ENCODE data around the gene ZNF226. TPM values are rescaled to one million over a fixed set of nuclear protein-coding genes. Genes with fewer than 3 reads are reported as not detected.
"Not testable (repeated sequence)": the region's sequence is repeated elsewhere in the genome, so short reads cannot be mapped to it uniquely, and the experiment has no call there.

The ZNF226 gene
- 8.1 TPM for total RNA-seq

- peak; percentile 54 to 96 (median 95) for DNase-seq (ENCODE audit: low read depth in 2 of 3, low spot score in 2 of 3)
Observed at GRCh38 chr19:44164673-44165512, at the start of gene ZNF226. TSS of gene ZNF226 (plus strand) at chr19:44165100. CDS start at chr19:44170081, 4,981 bp downstream.

- not testable (repeated sequence) for DNase-seq (ENCODE audit: low read depth in 2 of 3, low spot score in 2 of 3)
Observed at GRCh38 chr19:44121162-44121561, 43.7 kb upstream of the ZNF226 start.

GRCh38 chr19:44131955-44132354 is 32.9 kb upstream of the ZNF226 start:
- DNase-seq (ENCODE audit: low read depth in 2 of 3, low spot score in 2 of 3), result no peak

GRCh38 chr19:44141191-44142058 is 23.5 kb upstream of the ZNF226 start, which contains the start of gene ZNF234:
TSS of gene ZNF234 (plus strand) at chr19:44141554. CDS start at chr19:44144633, 3,079 bp downstream.
- DNase-seq (ENCODE audit: low read depth in 2 of 3, low spot score in 2 of 3), result peak in 2 of 3 donors; percentile 85 to 87

GRCh38 chr19:44142059-44142433 is 22.9 kb upstream of the ZNF226 start:
- no peak for DNase-seq (ENCODE audit: low read depth in 2 of 3, low spot score in 2 of 3)

GRCh38 chr19:44149776-44150175 is 15.1 kb upstream of the ZNF226 start:
- no peak for DNase-seq (ENCODE audit: low read depth in 2 of 3, low spot score in 2 of 3)

DNA sequence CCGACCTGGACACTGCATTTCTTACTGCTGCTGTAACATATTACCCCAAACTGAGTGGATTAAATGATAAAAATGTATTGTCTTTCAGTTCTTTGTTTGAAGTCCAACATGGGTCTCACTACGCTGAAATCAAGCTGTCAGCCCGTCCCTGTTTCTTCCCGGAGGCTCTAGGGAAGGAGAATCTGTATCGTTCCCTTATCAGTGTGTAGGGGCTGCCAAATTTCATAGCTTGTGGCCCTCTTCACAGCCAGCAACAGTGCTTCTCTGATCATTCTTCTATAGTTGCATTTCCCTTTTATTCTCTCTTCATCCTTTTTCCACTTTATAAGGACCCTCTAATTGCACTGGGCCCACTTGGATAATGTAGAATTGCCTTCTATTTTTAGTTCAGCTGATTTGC is 13.4 kb upstream of the ZNF226 start:
- DNase-seq (ENCODE audit: low read depth in 2 of 3, low spot score in 2 of 3), result no peak

DNA sequence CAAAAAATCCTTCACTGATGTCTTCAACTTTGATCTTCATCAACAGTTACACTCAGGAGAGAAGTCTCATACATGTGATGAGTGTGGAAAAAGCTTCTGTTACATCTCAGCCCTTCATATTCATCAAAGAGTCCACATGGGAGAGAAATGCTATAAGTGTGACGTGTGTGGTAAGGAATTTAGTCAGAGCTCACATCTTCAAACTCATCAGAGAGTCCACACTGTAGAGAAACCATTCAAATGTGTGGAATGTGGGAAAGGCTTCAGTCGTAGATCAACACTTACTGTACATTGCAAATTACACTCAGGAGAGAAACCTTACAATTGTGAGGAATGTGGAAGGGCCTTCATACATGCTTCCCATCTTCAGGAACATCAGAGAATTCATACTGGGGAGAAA is 8.4 kb upstream of the ZNF226 start:
- no peak for DNase-seq (ENCODE audit: low read depth in 2 of 3, low spot score in 2 of 3)

- no peak for DNase-seq (ENCODE audit: low read depth in 2 of 3, low spot score in 2 of 3)
Observed at GRCh38 chr19:44163789-44164188, 1.1 kb upstream of the ZNF226 start.

GRCh38 chr19:44164327-44164672 is 600 bp upstream of the ZNF226 start:
- DNase-seq (ENCODE audit: low read depth in 2 of 3, low spot score in 2 of 3), result no peak

DNA sequence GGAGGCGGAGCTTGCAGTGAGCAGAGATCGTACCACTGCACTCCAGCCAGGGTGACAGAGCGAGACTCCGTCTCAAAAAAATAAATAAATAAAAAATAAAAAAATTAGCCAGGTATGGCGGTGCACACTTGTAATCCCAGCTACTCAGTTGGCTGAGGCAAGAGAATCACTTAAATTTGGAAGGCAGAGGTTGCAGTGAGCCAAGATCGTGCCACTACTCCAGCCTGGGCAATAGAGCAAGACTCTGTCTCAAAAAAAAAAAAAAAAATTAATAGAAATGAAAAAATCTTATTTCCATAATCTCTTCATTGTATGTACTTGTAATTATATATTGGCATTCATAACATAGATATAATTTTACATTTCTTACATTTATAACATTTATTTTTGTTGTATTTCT is 5.8 kb downstream of the ZNF226 start:
- DNase-seq (ENCODE audit: low read depth in 2 of 3, low spot score in 2 of 3), result not testable (repeated sequence)

GRCh38 chr19:44176590-44176989 is 11.7 kb downstream of the ZNF226 start:
- no peak for DNase-seq (ENCODE audit: low read depth in 2 of 3, low spot score in 2 of 3)

GRCh38 chr19:44180968-44181367 is 16.1 kb downstream of the ZNF226 start:
- no peak for DNase-seq (ENCODE audit: low read depth in 2 of 3, low spot score in 2 of 3)

DNA sequence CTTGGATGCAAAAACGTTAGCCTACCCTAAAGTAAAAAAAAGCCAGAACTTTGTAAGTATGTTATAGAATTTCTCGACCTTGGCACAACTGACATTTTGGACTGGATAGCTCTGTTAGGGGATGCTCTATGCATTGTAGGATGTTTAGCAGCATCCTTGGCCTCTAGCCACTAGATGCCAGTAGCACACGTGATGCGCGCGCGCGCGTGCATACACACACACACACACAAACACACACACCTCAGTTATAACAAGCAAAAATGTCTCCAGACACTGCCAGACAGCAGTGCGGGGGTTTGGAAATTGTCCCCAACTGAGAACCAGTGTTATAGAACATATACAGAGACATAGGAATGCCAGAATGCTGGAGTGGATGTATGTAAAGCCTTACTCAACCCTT is 17.2 kb downstream of the ZNF226 start:
- DNase-seq (ENCODE audit: low read depth in 2 of 3, low spot score in 2 of 3), result no peak

GRCh38 chr19:44190020-44190419 is 25.1 kb downstream of the ZNF226 start:
- no peak for DNase-seq (ENCODE audit: low read depth in 2 of 3, low spot score in 2 of 3)

DNA sequence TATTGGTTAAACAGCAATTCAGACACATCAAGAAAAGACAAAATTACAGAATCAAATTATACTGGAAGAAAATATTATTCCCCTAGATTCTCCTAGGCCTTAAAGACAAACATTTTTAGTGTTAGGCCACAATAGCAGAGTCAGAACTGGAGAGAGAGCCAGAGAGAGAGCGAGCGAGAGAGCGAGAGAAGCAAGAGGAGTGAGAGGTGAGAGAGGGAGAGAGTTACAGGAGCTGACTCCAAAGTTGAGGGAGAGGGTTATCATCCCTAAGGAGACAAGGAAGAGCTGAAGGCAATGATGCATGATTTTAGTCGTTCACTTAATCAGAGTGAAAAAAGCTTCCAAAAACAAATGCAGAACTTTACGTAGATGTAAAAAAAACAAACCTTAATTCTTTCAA is 27.2 kb downstream of the ZNF226 start:
- no peak for DNase-seq (ENCODE audit: low read depth in 2 of 3, low spot score in 2 of 3)

GRCh38 chr19:44196772-44197171 is 31.9 kb downstream of the ZNF226 start:
- no peak for DNase-seq (ENCODE audit: low read depth in 2 of 3, low spot score in 2 of 3)

GRCh38 chr19:44202470-44202869 is 37.6 kb downstream of the ZNF226 start:
- no peak for DNase-seq (ENCODE audit: low read depth in 2 of 3, low spot score in 2 of 3)

DNA sequence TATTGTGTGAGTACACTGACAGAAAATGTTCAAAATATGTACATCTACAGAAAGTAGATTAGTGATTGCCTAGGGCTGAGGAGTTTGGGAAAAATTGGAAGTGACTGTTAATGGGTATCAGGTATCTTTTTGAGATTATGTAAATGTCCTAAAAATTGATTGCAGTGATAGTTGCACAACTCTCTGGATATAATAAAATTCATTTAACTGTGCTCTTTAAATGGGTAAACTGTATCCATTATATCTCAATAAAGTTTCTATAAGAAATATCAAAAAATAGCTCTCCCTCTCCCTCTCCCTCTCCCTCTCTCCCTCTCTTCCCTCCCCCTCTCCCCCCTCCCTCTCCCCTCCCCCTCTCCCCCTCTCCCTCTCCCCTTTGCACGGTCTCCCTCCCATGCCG is 38.1 kb downstream of the ZNF226 start:
- DNase-seq (ENCODE audit: low read depth in 2 of 3, low spot score in 2 of 3), result no peak

GRCh38 chr19:44203877-44204276 is 39.0 kb downstream of the ZNF226 start:
- DNase-seq (ENCODE audit: low read depth in 2 of 3, low spot score in 2 of 3), result not testable (repeated sequence)

- DNase-seq (ENCODE audit: low read depth in 2 of 3, low spot score in 2 of 3), result no peak
Observed at GRCh38 chr19:44204772-44205171, 39.9 kb downstream of the ZNF226 start.
